Activated gamma-delta T cell treated with Interleukin-2 at 50 U/mL for 16 hours (primary cell): ENCODE measurements around the gene SYT3.

Experiments
- DNase-seq: peaks from one replicate; pipeline ENCODE4 v3.0.0-alpha.2; 2020

SYT3 gene, protein sequence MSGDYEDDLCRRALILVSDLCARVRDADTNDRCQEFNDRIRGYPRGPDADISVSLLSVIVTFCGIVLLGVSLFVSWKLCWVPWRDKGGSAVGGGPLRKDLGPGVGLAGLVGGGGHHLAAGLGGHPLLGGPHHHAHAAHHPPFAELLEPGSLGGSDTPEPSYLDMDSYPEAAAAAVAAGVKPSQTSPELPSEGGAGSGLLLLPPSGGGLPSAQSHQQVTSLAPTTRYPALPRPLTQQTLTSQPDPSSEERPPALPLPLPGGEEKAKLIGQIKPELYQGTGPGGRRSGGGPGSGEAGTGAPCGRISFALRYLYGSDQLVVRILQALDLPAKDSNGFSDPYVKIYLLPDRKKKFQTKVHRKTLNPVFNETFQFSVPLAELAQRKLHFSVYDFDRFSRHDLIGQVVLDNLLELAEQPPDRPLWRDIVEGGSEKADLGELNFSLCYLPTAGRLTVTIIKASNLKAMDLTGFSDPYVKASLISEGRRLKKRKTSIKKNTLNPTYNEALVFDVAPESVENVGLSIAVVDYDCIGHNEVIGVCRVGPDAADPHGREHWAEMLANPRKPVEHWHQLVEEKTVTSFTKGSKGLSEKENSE

GRCh38 chr19:50639121-50640112 is at the start of gene SYT3:
SYT3 (minus strand) TSS chr19:50639881; CDS start chr19:50637411, 2,470 bp downstream.
- DNase-seq, result peak; percentile 13

DNA sequence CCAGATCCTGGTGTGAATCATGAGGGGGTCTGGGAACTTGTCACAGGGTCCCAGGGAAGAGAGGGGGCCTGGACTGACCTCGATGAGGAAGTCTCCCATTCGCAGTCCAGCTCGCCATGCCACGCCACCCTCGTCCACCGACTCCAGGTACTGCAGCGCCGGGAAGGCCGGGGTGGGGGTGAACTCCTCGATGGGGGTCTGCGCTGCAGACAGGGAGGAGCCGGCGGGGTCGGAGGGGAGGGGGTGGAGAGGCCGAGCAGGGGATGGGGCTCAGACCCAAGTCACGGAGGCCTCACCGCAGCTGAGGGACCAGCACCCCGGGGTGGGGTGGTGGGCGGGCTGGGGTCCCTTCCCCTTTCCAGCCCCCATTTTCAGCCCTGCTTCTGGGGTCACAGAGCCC is 49.1 kb upstream of the SYT3 start:
- no peak for DNase-seq

DNA sequence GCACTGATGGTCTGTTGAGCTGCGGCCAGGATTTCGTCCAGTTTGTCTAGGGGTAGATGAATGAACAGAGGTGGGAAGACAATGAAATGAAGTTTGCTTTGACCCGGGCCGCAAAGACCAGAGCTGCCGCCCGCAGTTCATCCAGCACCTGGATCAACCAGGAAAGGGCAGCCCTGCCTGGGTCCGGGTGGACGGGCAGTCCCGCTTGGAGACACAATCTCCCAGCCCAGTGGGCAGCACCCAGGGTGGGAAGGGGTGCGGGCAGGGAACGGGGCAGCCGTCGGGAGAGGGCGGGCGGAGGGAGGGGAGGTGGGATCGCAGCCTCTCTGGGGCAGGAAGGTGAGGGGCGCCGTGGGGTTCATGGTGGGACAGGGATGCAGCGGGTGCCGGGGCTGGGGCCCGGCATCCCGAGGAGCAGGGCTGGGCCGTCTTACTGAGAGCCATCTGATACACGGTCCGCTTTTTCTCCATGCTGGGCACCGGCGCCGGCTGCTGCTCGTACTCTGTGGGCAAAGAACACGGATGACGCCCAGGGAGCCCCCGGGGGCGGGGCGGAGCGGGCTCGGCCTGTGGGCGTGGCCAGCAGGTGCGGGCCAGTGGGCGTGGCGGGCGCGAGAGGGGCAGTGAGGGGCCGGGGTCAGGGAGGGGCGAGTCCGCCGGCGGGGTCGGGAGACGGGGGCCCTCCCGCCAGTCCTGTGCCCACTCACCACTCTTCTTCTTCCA is 46.8 kb upstream of the SYT3 start:
- DNase-seq, result no peak

- peak; percentile 64 for DNase-seq
Measured at GRCh38 chr19:50679177-50680125, 39.8 kb upstream of the SYT3 start.

DNA sequence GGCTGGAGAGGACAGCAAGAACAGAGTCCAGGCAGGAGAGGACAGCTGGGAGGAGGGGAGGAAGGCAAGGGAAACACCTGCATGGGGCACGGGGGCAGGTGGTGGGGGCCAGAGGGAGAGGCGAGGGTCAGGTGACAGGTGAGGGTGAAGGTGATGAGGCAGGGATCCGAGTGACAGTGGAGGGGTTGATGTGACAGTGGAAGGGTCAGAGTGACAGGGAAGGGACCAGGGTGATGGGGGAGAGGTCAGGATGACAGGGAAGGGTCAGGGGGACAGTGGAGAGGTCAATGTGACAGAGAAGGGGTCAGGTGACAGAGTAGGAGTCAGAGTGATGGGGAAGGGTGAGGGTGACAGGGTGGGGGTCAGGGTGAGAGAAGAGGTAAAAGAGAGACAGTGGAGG is 38.6 kb upstream of the SYT3 start:
- no peak for DNase-seq

DNA sequence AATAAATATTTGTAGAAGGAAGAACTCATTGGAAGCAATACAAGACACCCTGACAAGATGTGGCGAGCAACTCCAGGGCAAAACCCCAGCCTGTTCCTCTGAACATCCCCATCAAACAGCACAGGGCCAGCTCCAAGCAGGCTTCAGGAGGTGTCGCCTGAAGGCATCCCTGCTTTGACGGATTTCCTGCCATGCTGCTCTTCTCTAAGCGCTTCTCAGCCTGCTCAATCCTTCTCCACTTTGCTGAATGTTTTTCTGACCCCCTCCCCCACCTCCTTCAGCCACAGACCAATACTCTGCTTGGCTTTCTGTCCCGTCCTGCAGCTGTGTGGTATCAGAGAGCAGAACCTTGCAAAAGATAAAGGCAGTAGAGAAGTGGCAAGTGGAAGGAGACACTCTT is 38.0 kb upstream of the SYT3 start:
- DNase-seq, result no peak

DNA sequence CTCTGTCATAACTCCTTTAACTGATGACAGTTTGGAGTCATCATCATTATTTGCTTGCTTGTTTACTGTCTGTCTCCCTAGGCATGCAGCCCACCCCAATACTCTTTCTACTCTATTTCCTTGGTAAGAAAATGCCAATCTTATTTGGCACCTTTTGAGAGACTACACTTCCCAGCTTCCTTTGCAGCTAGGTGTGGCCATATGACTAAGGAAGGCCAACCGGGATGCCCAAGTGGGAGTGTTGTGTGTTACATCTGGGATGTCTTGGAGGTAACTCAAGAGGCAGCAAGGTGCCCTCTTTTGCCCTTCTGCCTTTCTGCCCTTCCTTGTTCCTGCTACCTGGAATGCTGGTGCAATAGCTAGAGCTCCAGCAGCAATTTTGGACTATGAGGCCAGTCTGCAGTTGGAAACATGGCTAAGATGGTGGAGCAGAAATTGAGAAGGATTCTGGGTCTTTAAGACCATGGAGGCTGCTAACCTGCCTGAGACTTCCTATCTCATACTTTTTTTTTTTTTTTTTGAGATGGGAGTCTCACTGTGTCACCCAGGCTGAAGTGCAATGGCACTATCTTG is 37.0 kb upstream of the SYT3 start:
- DNase-seq, result no peak

DNA sequence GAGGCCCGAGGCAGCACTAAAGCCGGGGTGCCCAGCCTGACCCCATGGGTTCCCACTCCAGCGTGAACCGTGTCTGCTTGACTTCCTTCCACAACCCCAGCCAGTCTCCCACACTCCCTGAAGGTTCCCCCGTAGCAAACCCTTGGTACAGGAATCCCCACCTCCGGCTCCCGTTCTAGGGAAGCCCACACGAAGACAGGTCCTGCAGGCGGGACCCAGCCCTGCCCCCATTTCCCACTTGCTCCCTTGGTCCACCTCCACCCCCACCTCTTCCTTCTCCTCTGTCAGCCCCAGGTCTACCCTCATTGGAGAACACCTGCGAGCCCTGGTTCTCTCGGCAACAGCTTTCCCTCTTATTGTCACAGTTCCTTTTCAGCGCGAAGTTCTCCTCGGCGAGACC is 33.4 kb upstream of the SYT3 start:
- no peak for DNase-seq

DNA sequence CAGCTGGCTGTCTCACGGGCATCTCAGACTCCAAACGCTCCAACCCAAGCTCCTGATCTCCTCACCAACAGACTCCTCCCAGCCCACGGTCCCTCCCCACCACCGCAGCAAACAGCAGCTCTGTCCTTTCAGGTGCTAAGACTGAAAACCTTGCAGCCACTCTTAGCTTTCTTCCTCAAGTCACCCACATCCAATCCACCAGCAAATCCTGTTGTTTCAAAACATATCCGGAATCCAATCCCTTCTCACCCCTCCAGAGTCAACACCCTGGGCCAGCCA is 30.4 kb upstream of the SYT3 start:
- no peak for DNase-seq

DNA sequence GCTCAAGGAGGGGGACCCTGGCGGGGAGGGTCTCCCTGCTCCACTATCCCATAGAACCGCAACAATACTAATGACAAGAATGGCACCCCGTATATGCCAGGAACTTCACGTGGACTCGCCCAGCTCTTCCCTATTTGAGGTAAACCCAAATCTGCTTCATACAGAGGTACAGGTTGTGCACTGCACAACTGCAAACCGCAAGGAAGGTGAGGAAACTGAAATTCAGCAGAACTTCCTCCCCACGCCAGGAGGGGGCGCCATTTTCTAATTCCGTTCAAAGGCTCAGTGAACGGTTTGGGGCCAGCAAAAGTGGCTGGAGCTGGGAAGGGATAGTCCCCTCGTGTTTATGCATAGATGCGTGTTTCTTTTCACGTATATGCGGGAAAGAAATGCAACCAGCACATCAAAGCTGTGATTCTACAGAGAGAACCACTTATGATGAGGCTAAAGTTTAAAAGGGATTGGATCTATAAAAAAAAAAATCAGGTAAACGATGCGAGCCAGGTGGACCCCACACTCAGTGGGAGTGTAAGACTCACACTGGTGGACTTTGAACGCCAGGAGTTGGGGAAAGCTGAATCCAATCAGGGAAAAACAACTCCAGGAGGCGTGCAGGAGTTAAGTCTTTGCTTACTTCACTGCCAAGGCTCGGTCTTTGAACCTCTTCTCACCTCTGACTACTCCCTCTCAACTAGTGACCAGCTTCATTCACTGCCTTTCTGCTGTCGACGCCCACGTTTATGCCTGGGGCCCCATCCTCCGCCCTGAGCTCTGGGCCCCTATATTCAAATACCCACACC is 29.8 kb upstream of the SYT3 start:
- DNase-seq, result peak; percentile 28

DNA sequence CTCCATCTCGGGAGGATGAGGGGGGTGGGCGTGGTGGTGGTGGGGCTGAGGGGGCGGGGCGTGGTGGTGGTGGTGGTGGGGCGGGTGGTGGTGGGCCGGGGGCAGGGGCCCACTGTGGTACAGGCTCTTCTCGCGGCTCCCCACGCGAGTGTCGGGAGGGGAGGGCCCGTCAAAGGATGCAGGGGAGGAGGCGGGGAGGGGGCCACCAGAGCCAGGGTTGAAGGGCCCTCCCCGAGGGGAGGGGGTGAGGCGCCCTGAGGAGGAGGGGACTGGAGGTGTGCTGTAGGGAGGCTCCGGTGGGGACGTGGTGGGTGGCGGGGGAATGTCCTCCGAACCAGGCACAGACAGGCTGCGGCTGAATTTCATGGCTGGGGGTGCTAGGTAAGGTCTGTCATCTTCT is 29.2 kb upstream of the SYT3 start:
- no peak for DNase-seq

DNA sequence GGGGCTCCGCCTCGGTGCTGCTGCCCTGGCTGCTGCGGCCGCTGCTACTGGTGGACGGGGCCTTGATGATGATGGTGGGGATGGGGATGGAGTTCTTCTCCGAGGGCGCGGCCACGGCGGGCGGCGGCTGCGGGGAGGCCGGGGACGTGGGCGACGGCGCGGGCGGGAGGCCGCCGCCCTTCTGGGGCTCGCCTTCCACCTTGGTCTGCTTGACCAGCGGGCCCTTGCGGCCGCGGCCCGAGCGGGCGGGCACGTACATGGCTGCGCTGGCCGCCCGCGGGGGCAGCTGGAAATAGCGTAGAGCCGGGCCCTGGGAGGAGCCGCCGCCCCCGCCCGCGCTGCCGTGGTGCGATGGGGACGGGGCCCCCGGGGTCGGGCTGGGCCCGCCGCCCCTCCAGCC is 28.7 kb upstream of the SYT3 start:
- DNase-seq, result no peak

GRCh38 chr19:50667759-50668231 is 28.1 kb upstream of the SYT3 start:
- no peak for DNase-seq

GRCh38 chr19:50667177-50667758 is 27.6 kb upstream of the SYT3 start:
- DNase-seq, result no peak

- no peak for DNase-seq
Measured at GRCh38 chr19:50666346-50667176, 26.9 kb upstream of the SYT3 start.

GRCh38 chr19:50664204-50664603 is 24.5 kb upstream of the SYT3 start:
- DNase-seq, result no peak

DNA sequence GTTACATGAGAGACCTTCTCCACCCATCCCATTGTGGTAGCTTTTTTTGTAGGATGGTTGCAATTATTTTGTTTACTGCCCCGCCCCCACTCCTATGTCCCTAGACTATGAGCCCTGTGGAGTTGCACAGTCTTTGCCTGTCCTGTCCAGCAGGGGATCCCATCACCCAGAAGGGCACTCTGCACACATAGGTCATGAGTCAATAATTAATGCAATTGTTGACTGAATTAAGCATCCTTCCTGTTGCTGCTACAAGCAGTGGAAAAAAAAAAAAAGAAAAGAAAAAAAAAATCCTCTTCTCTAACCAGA is 23.8 kb upstream of the SYT3 start:
- DNase-seq, result no peak

DNA sequence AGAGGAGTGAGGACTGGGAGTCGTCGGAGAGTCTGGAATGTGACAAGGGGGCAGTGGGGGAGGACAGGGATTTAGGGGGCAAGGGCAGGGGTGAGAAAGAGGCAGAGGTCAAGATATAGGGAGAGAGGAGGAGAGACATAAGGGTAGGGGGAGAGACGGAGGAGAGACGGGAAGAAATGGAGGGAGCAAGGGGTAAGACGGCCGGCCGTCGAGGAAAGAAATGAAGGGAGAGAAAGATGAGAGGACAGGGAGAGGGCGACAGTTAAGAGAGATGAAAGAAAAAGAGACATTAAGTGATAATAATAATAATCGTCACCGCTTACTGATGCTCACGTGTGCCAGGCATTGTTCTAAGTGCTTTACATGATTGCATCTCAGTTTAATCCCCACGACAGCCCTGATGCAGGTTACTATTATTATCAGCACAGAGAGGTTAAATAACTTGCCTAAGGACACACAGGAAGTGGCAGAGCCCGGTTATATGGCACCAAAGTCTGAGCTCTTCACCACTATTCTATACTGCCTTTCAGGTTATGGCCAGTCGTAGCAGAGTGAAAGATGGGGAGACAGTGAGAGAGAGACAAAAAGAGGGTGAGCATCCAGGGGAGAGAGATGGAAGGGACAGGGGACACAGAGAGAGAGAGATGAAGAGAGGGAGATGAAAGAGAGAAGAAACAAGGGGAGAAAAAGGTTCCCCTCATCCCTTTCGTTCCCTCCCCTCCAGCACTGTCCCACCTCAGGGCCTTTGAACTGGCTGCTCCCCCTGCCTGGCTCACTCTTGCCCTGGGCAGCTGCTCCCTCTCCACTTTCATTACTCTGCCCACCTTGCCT is 23.2 kb upstream of the SYT3 start:
- DNase-seq, result no peak
